Lower leg skin (tissue), 3 donors: ENCODE measurements around the gene PRTFDC1.

ENCODE experiments used
- POLR2A ChIP-seq, 2 donors: fragments of 450-650 bp; IDR thresholded peaks; one replicate each; pipeline ENCODE4 v1.6.1; 2016 to 2017; ENCODE audit warnings: antibody characterized with exemption in 2 of 2, mild to moderate bottlenecking in 1 of 2, moderate library complexity in 1 of 2
- TF ChIP-seq, protein P1 (sequence below), 3 donors: fragments of 450-650 bp; IDR thresholded peaks; one replicate each; pipeline ENCODE4 v1.5.1; 2016; ENCODE audit warnings: antibody characterized with exemption in 3 of 3, mild to moderate bottlenecking in 3 of 3, moderate library complexity in 2 of 3

DNA sequence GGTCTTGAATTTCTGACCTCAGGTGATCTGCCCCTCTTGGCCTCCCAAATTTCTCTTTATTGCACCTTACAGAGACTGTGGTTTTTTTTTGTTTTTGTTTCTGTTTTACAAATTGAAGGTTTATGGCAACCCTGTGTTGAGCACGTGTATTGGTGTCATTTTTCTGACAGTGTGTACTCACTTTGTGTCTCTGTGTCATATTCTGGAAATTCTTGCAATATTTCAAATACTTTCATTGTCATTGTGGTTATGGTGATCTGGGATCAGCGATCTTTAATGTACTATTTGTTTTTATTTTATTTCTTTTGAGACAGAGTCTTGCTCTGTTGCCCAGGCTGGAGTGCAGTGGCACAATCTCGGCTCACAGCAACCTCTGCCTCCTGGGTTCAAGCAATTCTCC, 89.8 kb downstream of the PRTFDC1 start:
- TF ChIP-seq, protein P1, sequence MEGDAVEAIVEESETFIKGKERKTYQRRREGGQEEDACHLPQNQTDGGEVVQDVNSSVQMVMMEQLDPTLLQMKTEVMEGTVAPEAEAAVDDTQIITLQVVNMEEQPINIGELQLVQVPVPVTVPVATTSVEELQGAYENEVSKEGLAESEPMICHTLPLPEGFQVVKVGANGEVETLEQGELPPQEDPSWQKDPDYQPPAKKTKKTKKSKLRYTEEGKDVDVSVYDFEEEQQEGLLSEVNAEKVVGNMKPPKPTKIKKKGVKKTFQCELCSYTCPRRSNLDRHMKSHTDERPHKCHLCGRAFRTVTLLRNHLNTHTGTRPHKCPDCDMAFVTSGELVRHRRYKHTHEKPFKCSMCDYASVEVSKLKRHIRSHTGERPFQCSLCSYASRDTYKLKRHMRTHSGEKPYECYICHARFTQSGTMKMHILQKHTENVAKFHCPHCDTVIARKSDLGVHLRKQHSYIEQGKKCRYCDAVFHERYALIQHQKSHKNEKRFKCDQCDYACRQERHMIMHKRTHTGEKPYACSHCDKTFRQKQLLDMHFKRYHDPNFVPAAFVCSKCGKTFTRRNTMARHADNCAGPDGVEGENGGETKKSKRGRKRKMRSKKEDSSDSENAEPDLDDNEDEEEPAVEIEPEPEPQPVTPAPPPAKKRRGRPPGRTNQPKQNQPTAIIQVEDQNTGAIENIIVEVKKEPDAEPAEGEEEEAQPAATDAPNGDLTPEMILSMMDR (IDR thresholded peaks at IDR 0.05): no peak
- no peak for TF ChIP-seq POLR2A (IDR thresholded peaks at IDR 0.05)
